ENCODE results near the gene SFT2D3. TPM values are rescaled to one million over a fixed set of nuclear protein-coding genes. Genes with fewer than 3 reads are reported as not detected.

Gene SFT2D3
- polyA plus RNA-seq, 4 donors, result not detected

GRCh38 chr2:127664065-127664894, 37.0 kb upstream of the SFT2D3 start:
- no peak for DNase-seq (ENCODE audit: low read depth in 4 of 4, low spot score in 3 of 4)

DNA sequence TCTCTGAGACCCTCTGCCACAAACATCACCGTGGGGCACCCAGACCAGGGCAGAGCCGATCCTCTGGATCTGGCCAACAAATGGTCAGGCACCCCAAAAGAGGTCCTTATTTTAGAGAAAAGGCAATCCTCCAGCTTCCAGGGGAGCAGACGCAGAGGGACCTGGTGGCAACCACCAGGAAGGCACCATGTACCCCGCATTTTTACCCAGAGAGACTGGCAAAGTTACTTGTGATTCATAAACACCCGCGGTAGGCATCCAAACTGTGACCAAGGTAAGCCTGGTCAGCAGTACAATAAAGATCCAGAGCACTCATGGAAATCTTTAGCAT, 36.4 kb upstream of the SFT2D3 start:
- DNase-seq (ENCODE audit: low read depth in 4 of 4, low spot score in 3 of 4), result no peak

DNA sequence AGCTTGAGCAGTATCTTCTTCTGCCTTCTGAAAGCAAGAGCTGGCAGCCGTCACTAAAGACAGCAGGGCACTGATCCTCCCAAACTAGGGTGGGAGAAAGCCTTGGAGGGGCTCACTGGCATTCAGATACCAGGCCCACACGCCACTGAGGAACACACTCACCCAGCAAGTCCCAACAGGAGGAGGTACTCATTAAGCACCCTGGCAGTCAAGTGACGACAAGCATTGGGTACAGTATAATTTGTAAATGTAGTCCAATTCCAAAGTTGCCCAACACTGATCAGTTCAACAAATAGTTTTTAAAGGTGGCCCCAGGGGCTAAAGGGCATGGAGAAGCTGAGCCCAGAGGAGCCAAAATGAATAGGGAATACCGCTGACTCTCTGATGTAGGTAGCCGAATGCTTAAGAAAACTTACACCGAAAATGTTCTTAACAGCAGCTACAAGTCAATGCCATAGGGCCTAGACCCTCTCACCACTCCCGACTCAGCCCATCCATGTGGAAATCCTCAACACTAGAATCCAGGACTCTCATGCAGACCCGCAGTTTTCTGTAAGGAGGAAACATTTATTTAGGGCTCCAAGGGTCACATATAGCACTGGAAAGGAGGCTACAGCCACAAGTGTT, 35.9 kb upstream of the SFT2D3 start:
- no peak for DNase-seq (ENCODE audit: low read depth in 4 of 4, low spot score in 3 of 4)

GRCh38 chr2:127669056-127669455, 32.2 kb upstream of the SFT2D3 start:
- no peak for DNase-seq (ENCODE audit: low read depth in 4 of 4, low spot score in 3 of 4)

DNA sequence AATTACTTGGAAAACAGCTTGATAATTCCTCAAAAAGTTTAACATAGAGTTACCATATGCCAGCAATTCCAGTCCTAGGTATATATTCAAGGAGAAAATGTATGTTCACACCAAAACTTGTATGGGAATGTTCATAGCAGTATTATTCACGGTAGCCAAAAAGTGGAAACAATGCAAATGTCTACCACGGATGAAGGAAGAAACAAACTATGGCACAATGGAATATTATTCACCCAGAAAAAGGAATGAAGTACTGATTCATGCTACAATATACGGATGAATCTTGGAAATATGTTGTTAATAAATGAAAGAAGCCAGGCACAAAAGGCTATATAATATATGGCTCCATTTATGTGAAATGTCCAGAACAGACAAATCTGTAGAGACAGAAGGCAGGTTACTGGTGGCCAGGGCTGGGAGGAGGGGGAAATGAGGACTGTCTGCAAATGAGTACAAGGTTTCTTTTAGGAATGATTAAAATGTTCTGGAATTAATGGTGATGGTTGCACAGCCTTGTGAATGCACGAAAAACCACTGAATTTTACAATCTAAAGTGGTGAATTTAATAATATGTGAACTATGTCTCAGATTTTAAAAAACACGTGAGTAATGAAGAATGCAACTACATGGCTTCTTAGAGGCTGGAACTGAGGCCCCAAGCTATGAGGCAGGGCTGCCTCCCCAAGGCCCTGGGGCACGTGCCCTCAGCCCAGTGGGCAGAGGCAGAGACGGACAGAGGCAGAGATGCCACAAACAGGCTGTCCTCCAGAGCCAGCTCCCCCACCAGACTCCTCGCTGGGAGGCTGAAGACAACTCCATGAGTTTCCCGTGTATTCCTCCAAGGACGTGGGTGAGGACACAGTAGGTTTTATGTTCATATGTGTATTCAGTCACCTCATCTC, 31.0 kb upstream of the SFT2D3 start:
- DNase-seq (ENCODE audit: low read depth in 4 of 4, low spot score in 3 of 4), result no peak

- no peak for DNase-seq (ENCODE audit: low read depth in 4 of 4, low spot score in 3 of 4)
These were observed 30.4 kb upstream of the SFT2D3 start for GRCh38 chr2:127670957-127671290.

DNA sequence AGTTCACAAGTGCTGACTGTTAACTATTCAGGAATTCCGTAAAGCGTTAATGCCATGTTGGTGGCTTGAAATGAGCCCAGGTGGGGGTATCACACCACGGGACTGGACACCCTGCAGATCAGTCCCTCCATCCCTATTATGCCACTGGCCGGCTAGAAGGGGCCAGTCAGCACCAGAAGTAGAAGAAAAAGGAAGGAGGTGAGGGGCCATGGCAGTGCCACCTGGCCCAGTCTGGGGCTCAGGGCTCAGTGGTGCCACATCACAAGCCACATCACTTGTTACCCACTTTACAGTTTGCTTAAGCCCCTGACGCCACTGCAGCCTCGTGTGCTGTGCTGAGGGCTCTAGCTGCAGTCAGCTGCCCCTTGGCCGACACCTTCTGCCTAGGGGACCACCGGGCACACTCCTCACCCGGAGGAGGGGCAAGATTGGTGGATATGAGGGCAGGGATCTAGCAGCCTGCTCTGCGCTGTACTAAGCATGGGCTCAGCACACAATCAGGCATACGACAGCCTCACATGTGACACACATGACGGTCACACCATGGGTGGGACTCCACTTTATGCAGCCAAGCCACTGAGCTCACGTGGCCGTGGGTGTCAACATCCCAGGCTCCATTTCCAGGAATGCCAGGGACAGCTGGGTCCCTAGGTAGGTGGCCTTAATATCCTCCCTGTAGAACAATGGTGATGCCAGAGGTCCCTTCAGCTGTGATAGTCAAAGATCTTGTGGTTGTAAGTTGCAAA, 29.6 kb upstream of the SFT2D3 start:
- DNase-seq (ENCODE audit: low read depth in 4 of 4, low spot score in 3 of 4), result no peak

DNA sequence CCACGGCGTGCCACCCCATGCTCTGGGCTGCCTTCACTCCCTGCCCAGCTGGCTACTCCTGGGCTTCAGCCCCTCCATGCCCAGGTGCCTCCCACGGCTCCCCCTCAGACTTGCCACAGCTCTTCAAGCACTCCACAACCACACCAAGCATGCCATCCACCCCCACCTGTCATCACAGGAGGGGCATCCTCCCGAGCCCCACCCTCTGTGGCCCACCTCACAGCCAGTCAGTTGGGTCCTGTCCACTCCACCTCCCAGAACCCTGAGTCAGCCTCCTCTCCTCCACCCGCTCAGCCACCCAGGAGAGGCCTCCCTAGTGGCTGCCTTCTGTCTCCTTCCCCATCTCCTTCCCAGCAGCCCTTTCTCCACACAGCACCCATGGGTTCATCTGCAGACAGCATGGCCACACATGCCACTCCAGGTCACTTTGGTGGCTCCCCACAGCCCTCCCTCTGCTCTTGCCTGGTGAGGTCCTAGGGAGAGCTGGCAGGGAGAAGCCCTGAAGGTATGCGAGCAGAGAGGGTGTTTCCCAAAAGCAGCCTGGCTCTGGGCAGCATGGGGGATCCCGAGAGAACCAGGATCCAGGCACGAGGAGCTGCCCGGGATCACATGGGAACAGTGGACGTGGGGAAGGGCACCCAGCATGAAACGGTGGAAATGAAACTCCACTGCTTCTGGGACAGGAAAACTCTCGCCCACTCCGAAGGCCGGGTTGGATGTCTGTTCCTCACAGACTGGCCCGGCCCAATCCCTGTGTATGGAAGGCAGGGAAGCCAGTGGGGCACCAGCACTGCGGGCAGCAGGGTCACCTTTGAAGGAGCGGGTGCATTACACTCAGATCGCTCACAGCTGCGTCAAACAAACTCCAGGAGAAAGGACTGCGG, 28.7 kb upstream of the SFT2D3 start:
- no peak for DNase-seq (ENCODE audit: low read depth in 4 of 4, low spot score in 3 of 4)

DNA sequence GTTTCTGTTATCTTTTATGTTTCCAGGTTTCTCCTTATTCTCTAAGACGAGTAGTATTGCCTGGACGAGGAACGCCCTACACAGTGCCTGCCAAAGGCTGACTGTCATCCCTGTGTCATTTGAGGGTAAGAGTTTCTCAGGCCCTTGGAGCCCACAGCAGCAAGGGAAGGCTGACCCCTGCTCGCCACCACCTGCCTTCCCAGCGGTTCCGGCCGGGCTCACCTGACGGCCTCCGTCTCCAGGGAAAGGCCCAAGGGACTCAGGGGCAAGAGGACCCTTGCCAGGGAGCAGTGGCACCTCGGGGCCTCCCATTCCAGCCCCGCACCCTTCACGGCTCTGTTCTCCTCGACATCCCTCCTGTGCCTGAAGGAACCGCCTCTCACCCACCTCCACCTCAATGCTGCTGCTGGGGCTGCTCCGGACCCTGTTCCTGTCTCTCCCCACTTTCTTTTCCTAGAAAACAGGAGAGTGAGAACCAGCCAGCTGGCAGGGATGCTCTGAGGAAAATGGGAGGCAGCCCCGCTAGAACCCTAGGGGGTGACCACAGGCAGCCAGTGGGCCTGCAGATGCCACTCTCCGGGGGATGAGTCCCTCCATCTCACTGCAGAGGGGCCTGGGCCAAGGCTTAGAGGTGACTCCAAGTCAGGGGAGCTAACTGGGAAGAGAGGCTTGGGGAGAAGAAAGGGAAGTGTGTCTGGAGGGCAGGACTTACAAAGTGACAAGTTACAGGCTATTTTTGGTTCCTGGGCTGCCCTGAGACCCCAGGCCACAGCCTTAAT, 27.8 kb upstream of the SFT2D3 start:
- DNase-seq (ENCODE audit: low read depth in 4 of 4, low spot score in 3 of 4), result no peak

DNA sequence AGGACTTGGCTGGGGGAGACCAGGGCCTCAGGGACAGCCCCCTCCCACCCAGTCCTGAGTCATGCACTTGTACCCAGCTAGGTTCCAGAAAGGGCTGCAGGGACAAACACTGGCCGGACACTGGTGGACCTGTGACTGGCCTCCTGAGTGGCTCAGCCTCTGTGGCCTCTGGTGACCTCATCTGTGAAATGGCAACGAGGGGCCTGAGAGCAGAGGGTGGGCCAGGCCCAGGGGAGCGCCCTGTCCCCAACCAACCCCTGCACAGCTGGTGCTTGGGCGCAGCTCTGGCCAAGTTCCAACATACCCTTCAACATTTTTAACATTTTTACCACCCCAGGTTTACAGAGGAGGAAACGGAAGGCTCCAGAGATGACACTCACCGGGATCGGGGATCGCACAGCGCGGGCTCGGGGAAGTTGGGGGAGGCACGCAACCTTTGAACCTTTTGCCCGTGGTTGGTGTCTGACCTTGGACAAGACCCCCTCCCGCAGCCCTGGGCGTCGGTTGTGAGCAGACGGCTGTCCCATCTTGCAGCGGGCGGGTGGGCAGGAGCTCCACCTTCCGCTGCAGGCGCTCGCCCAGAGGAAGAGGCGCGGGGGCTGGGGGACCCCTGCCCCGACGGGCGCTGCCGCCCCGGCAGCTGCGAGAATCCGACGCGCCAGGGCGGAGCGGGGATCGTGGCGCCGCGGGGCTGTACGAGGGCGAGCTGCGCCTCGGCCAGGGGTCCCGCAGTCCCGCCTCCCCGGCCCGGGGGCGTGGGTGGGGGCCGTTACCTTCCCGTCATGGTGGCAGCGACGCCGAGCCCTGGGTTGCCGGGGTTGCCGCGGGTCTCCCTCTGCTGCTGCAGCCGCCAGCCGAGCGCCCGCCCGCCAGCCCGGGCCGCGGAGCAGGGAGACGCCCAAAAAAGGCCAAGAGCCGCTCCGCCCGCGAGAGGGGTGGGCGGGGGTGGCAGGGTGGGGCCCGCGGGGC, 26.8 kb upstream of the SFT2D3 start:
- no peak for DNase-seq (ENCODE audit: low read depth in 4 of 4, low spot score in 3 of 4)

- no peak for DNase-seq (ENCODE audit: low read depth in 4 of 4, low spot score in 3 of 4)
These were observed 25.7 kb upstream of the SFT2D3 start, which contains the start of gene LIMS2 for GRCh38 chr2:127675331-127676261. TSS of gene LIMS2 (minus strand) at chr2:127675530. CDS start at chr2:127675024, 506 bp downstream.

- no peak for DNase-seq (ENCODE audit: low read depth in 4 of 4, low spot score in 3 of 4)
These were observed 24.4 kb upstream of the SFT2D3 start for GRCh38 chr2:127676906-127677305.

DNA sequence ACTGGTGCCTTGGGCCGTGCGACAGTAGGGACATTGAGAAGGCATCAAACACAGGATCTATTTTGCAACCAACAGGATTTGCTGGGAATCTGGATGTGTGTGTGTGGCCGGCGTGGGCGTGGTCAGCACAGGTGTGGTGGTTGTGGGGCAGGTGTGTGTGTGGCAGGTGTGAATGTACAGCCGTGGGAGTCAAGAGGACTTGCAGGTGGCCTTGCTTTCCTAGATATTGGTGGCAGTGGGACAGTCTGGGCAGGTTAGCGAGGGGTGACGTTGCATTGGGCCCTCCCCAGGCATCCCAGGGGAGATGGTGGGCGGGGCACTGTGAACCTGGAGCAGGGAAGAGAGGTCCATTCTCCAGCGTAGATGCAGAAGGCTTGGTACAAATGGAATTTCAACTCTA, 22.8 kb upstream of the SFT2D3 start:
- DNase-seq (ENCODE audit: low read depth in 4 of 4, low spot score in 3 of 4), result no peak

- no peak for DNase-seq (ENCODE audit: low read depth in 4 of 4, low spot score in 3 of 4)
These were observed 22.3 kb upstream of the SFT2D3 start for GRCh38 chr2:127678991-127679390.

GRCh38 chr2:127679680-127680361, 21.5 kb upstream of the SFT2D3 start:
- no peak for DNase-seq (ENCODE audit: low read depth in 4 of 4, low spot score in 3 of 4)

DNA sequence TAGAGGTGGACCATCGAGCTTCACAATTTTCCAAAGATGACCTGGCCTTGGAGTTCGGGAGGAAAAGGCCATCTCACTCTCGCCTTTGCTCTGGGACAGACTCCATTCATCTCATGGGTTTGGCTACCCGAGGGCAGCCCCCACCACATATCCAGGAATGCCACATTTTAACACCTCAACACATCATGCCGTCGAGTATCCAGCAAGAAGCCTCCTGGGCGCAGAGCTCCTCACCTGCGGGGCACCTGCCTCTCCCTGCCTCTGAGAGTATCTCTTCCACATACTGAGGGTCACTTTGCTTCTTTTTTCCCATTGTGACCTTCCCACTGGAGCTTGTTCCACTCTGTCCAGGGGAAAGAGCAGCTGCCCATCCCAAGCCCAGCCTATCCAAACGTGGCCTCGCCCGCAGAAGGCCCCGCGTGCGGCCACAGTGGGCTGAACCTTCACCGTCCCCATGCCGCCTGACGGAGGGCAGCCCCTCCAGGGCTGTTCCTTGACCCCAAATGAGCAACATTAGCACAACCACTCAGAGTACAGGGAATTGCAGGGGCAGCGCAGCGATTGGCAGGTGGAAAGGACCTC, 20.5 kb upstream of the SFT2D3 start:
- no peak for DNase-seq (ENCODE audit: low read depth in 4 of 4, low spot score in 3 of 4)

Data from left renal pelvis (tissue), 4 donors.